GM12878 (cell line): ENCODE data around the gene ADGRD1. TPM values are rescaled to one million over a fixed set of nuclear protein-coding genes. Genes with fewer than 3 reads are reported as not detected.

ENCODE experiments used
- ATAC-seq: fragments of 200-7000 bp; cut with Tn5 transposase; 3 replicates; pipeline ENCODE4 v1.9.1; 2020; ENCODE audit warnings: mild to moderate bottlenecking, moderate library complexity
- BruUV-seq: library from RNA; stranded (reverse); fragments of 400-500 nt; replicated peaks from 2 replicates; lab custom pipeline; 2021; lab: Mats Ljungman, UMichigan
- CTCF ChIA-PET: fragments of 300-600 bp; sonication (Branson Sonifier 250); formaldehyde crosslinking; extraction: SDS; loops from one replicate; lab custom pipeline; 2021; ENCODE audit warnings: inconsistent platforms; lab: Yijun Ruan, JAX
- POLR2A ChIA-PET: fragments of 350-600 bp; formaldehyde crosslinking; extraction: SDS; loops from one replicate; lab custom pipeline; 2021; ENCODE audit warnings: inconsistent platforms; lab: Charles Lee
- RAD21 ChIA-PET: fragments of 300-600 bp; sonication (Branson Sonifier 250); formaldehyde crosslinking; loops from one replicate; lab custom pipeline; 2023; ENCODE audit warnings: antibody characterized with exemption; ENCODE audit not compliant: unreplicated experiment; lab: Charles Lee
- SMC1A ChIA-PET: fragments of 300-600 bp; sonication (Branson Sonifier 250); formaldehyde crosslinking; loops from one replicate; lab custom pipeline; 2023; ENCODE audit not compliant: unreplicated experiment, uncharacterized antibody; lab: Charles Lee
- DNase-seq: peaks from one replicate; pipeline ENCODE4 v3.0.0-alpha.2; 2011; ENCODE audit warnings: low read depth, low spot score
- FAIRE-seq: peaks from 3 replicates; lab custom pipeline; 2011; peaks lifted over from hg19 to GRCh38; lab: Jason Lieb, UNC
- H2AFZ ChIP-seq: 2 replicates; pipeline ENCODE4 v1.6.0; 2011; ENCODE audit warnings: low read depth, low read length, control low read depth; ENCODE audit not compliant: control insufficient read depth
- H3K27ac ChIP-seq: 2 replicates; pipeline ENCODE4 v1.5.1; 2011; ENCODE audit warnings: control low read depth; ENCODE audit not compliant: control insufficient read depth, insufficient read depth
- H3K27me3 ChIP-seq, 2 experiments: replicated peaks in 1 of 2; 2 replicates each; pipeline versions ENCODE4 v1.6.0 to v1.6.1; 2011; ENCODE audit warnings: low read length in 1 of 2; ENCODE audit not compliant: control insufficient read depth in 2 of 2, insufficient read depth in 2 of 2
- H3K36me3 ChIP-seq, 2 experiments: 2 replicates each; pipeline ENCODE4 v1.5.1; 2011; ENCODE audit warnings: low read length in 1 of 2; ENCODE audit not compliant: control insufficient read depth in 2 of 2, insufficient read depth in 2 of 2
- H3K4me1 ChIP-seq: 2 replicates; pipeline ENCODE4 v1.6.1; 2011; ENCODE audit warnings: mild to moderate bottlenecking, low read length, moderate library complexity, mixed read lengths; ENCODE audit not compliant: control insufficient read depth, insufficient read depth
- H3K4me2 ChIP-seq: 2 replicates; pipeline ENCODE4 v1.6.0; 2011; ENCODE audit warnings: control low read depth; ENCODE audit not compliant: control insufficient read depth, insufficient read depth
- H3K4me3 ChIP-seq: fragments of 200-600 bp; sonication (generic); 2 replicates; pipeline ENCODE4 v1.5.1; 2016
- H3K79me2 ChIP-seq: 2 replicates; pipeline ENCODE4 v1.6.0; 2011; ENCODE audit warnings: low read length; ENCODE audit not compliant: control insufficient read depth, insufficient read depth
- H3K9ac ChIP-seq: 2 replicates; pipeline ENCODE4 v1.8.0; 2011; ENCODE audit warnings: low read length, control low read depth, mixed read lengths; ENCODE audit not compliant: control insufficient read depth, insufficient read depth
- H3K9me3 ChIP-seq: replicated peaks from 3 replicates; pipeline ENCODE4 v1.5.1; 2011; ENCODE audit warnings: mild to moderate bottlenecking, low read length; ENCODE audit not compliant: control insufficient read depth, insufficient read depth
- H4K20me1 ChIP-seq: 2 replicates; pipeline ENCODE4 v1.6.0; 2011; ENCODE audit not compliant: control insufficient read depth, insufficient read depth
- IKZF1 ChIP-seq: fragments of 450-650 bp; conservative IDR thresholded peaks from 2 replicates; pipeline ENCODE4 v1.6.1; 2017; ENCODE audit warnings: antibody characterized with exemption, mild to moderate bottlenecking
- NBN ChIP-seq: fragments of 450-650 bp; IDR thresholded peaks from 2 replicates; pipeline ENCODE4 v1.6.1; 2016
- NR2C2 ChIP-seq: IDR thresholded peaks from 2 replicates; pipeline ENCODE4 v1.6.1; 2011; ENCODE audit warnings: borderline replicate concordance, low read depth; ENCODE audit not compliant: control insufficient read depth, insufficient read length
- NRF1 ChIP-seq: conservative IDR thresholded peaks from 2 replicates; pipeline ENCODE4 v1.6.1; 2011; ENCODE audit warnings: mild to moderate bottlenecking, low read depth, low read length, improper control_type of control experiment
- RCOR1 ChIP-seq: conservative IDR thresholded peaks from 2 replicates; pipeline ENCODE4 v1.6.1; 2012; ENCODE audit warnings: low read depth, low read length, improper control_type of control experiment
- SMAD5 ChIP-seq: IDR thresholded peaks from 2 replicates; pipeline ENCODE4 v1.6.1; 2016; ENCODE audit warnings: antibody characterized with exemption, low read depth
- TCF12 ChIP-seq: IDR thresholded peaks from 2 replicates; pipeline ENCODE4 v1.6.1; 2011; ENCODE audit warnings: low read depth, mild to moderate bottlenecking, low read length
- WRNIP1 ChIP-seq: IDR thresholded peaks from 2 replicates; pipeline ENCODE4 v1.6.1; 2011; ENCODE audit warnings: low read depth, low read length, improper control_type of control experiment, borderline replicate concordance
- YBX1 ChIP-seq: fragments of 450-650 bp; IDR thresholded peaks from 2 replicates; pipeline ENCODE4 v1.6.1; 2016; ENCODE audit warnings: antibody characterized with exemption
- WGBS: methylation state at CpG from one replicate; pipeline ENCODE4 v1.1.6; 2016; ENCODE audit warnings: low lambda C conversion rate; ENCODE audit not compliant: insufficient replicate concordance, insufficient coverage; ENCODE audit errors: missing lambda C conversion rate; 5-methylcytosine and 5-hydroxymethylcytosine counted together
- in situ Hi-C: fragments of 300-500 bp; cut with MboI; formaldehyde crosslinking; loops from 9 replicates; pipeline ENCODE4 v1.14.3; 2018; ENCODE audit warnings: mixed read lengths
- intact Hi-C: fragments of 100-400 bp; cut with micrococcal nuclease; formaldehyde crosslinking; loops from one replicate; pipeline ENCODE4 v1.14.2; 2022; ENCODE audit not compliant: unreplicated experiment
- polyA plus RNA-seq, 11 experiments: library from polyadenylated mRNA; depleted of rRNA in 4 of 11; unstranded in 6 of 11; stranded (reverse) in 5 of 11; fragments of >200 nt; fragmentation: Nextera tagmentation in 4 of 11; fragmentation: Illumina TruSeq in 1 of 11; extraction: Ambion mirVana in 4 of 11; extraction: Trizol in 1 of 11; gene quantifications; 1 replicate in 1 of 11; 2 replicates in 10 of 11; pipeline versions ENCODE4 v1.2.1 to v1.2.3, GENCODE V29; 2011 to 2016; ENCODE audit warnings: inconsistent platforms in 2 of 11, missing spikeins in 2 of 11, low read depth in 1 of 11
- total RNA-seq, 4 experiments: library from RNA; depleted of rRNA in 3 of 4; stranded (reverse); fragments of >200 nt in 3 of 4; fragmentation: Illumina TruSeq in 1 of 4; extraction: Trizol in 1 of 4; gene quantifications; 2 replicates each; pipeline versions ENCODE4 v1.2.1 to v1.2.3, GENCODE V29; 2013 to 2021
- TF ChIP-seq, protein P1 (sequence below): fragments of 450-650 bp; IDR thresholded peaks from 2 replicates; pipeline ENCODE4 v1.6.1; 2016; ENCODE audit warnings: mild to moderate bottlenecking

Gene ADGRD1
- total and polyA plus RNA-seq, 10 of the 15 experiments (the other 5 are each of a cell fraction or from before 2014, with no cell fraction given), result 0.15 to 12.7 (median 1.2) TPM

DNA sequence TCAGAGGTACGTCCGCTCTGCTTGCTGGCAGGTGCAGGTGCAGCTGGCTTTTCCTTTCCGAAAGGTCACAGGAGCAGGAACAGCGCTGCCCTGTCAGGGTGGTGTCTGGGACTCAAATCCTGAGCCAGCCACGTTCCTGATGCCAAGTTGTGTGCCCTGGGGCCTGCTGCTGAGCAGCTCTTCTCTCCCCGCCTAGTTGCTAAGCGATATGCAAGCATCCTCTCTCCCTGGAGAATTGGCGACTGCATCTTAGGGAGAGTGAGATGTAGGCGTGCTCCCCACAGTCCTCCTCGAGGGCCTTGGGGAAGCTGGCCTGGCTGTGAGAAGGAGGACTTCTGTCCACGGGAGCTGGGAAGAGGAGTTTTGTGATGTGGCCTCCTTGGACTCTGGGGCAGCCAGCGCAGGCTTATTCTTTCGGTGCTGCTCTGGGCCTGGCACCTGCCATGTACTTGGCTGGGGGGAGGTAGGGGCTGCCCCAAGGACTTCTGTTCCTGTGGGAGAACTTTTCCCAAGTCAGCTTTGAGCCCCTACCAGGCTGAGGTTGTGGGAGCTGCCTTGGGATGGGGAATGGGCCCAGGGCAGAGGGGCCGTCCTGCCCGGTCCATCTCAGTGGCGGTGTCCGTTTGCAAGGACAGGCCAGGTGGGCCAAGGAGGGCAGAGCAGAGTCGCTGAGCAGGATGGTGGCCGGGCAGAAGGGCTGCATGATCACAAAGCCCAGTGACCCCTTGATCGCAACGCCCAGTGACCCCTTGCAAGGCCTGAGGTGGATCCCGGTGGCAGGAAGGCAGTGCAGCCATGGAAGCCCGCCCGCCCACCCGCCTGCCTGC, 183.5 kb downstream of the ADGRD1 start:
- H3K4me3 ChIP-seq, result no peak overlapping the region
- intact Hi-C loops (no loop called here), in situ Hi-C loops (no loop called here)
- 62% methylated on average over 19 of the region's 25 CpGs for WGBS
- no peaks in the 10 kb centered on the region for H3K36me3 ChIP-seq
- SMC1A ChIA-PET, result no interaction called here
- DNase-seq, result no peak
- BruUV-seq, result no TSS peak
- no peaks in the 10 kb centered on the region for H3K79me2 ChIP-seq
- ATAC-seq, result no peak
- H3K9ac ChIP-seq, result no peak overlapping the region
- CTCF ChIA-PET, result interaction anchor here (0.8 kb wide), 1 partner anchor 59 kb away, joined by 3 read pairs; no protein-coding TSS in a partner anchor
- H3K4me1 ChIP-seq, result no peaks in the 10 kb centered on the region
- no peak overlapping the region for H3K27ac ChIP-seq
- H2AFZ ChIP-seq, result no peak overlapping the region
- POLR2A ChIA-PET, result no interaction called here
- no peaks in the 10 kb centered on the region for H4K20me1 ChIP-seq
- no peaks in the 10 kb centered on the region for H3K9me3 ChIP-seq
- H3K27me3 ChIP-seq, result no peaks in the 10 kb centered on the region
- no peak overlapping the region for H3K4me2 ChIP-seq
- TF ChIP-seq RCOR1, result no peak
- no peak for TF ChIP-seq NBN
- TF ChIP-seq TCF12, result no peak
- no peak for TF ChIP-seq IKZF1
- TF ChIP-seq NRF1, result no peak
- no peak for TF ChIP-seq YBX1
- no peak for TF ChIP-seq NR2C2
- TF ChIP-seq WRNIP1, result no peak
- no peak for TF ChIP-seq SMAD5
- TF ChIP-seq, protein P1, sequence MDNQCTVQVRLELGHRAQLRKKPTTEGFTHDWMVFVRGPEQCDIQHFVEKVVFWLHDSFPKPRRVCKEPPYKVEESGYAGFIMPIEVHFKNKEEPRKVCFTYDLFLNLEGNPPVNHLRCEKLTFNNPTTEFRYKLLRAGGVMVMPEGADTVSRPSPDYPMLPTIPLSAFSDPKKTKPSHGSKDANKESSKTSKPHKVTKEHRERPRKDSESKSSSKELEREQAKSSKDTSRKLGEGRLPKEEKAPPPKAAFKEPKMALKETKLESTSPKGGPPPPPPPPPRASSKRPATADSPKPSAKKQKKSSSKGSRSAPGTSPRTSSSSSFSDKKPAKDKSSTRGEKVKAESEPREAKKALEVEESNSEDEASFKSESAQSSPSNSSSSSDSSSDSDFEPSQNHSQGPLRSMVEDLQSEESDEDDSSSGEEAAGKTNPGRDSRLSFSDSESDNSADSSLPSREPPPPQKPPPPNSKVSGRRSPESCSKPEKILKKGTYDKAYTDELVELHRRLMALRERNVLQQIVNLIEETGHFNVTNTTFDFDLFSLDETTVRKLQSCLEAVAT, result no peak
- FAIRE-seq, result no peak
- RAD21 ChIA-PET, result interaction anchor here (0.6 kb wide), 1 partner anchor 38 kb away, joined by 3 read pairs; no protein-coding TSS in a partner anchor
